Body of pancreas (tissue), 4 donors: Measurements from ENCODE around the gene SLC38A3.
"Not testable (repeated sequence)": the region's sequence is repeated elsewhere in the genome, so short reads cannot be mapped to it uniquely, and the experiment has no call there.

Experiments used
- POLR2A ChIP-seq, 3 donors: fragments of 450-650 bp; IDR thresholded peaks; one replicate each; pipeline ENCODE4 v1.6.1; 2016; ENCODE audit warnings: antibody characterized with exemption in 3 of 3, mild to moderate bottlenecking in 2 of 3
- TF ChIP-seq, protein P1 (sequence below), 7 experiments: fragments of 450-650 bp in 4 of 7; fragments of 200-600 bp in 3 of 7; sonication (generic) in 3 of 7; IDR thresholded peaks; one replicate each; pipeline ENCODE4 v1.5.1; 2016 to 2019; ENCODE audit warnings: antibody characterized with exemption in 7 of 7

GRCh38 chr3:50262200-50262599 lies 57.1 kb downstream of the SLC38A3 start:
- TF ChIP-seq, protein P1, sequence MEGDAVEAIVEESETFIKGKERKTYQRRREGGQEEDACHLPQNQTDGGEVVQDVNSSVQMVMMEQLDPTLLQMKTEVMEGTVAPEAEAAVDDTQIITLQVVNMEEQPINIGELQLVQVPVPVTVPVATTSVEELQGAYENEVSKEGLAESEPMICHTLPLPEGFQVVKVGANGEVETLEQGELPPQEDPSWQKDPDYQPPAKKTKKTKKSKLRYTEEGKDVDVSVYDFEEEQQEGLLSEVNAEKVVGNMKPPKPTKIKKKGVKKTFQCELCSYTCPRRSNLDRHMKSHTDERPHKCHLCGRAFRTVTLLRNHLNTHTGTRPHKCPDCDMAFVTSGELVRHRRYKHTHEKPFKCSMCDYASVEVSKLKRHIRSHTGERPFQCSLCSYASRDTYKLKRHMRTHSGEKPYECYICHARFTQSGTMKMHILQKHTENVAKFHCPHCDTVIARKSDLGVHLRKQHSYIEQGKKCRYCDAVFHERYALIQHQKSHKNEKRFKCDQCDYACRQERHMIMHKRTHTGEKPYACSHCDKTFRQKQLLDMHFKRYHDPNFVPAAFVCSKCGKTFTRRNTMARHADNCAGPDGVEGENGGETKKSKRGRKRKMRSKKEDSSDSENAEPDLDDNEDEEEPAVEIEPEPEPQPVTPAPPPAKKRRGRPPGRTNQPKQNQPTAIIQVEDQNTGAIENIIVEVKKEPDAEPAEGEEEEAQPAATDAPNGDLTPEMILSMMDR (IDR thresholded peaks at IDR 0.05): not testable (repeated sequence)
- TF ChIP-seq POLR2A (IDR thresholded peaks at IDR 0.05): not testable (repeated sequence)
